Naive thymus-derived CD4-positive, alpha-beta T cell (primary cell): Measurements from ENCODE around the gene ISCU. TPM values are rescaled to one million over a fixed set of nuclear protein-coding genes. Genes with fewer than 3 reads are reported as not detected.
"Not testable (repeated sequence)": the region's sequence is repeated elsewhere in the genome, so short reads cannot be mapped to it uniquely, and the experiment has no call there.

Experiments
- ATAC-seq: fragments of 150-1000 bp; cut with Tn5 transposase; 2 replicates; pipeline ENCODE4 v1.10.0; 2021; ENCODE audit warnings: mild to moderate bottlenecking, moderate library complexity
- CTCF ChIA-PET: fragments of 350-600 bp; sonication (Branson Sonifier 250); formaldehyde crosslinking; loops from one replicate; lab custom pipeline; 2021; ENCODE audit warnings: antibody characterized with exemption; lab: Charles Lee
- POLR2A ChIA-PET: fragments of 350-600 bp; sonication (Branson Sonifier 250); formaldehyde crosslinking; loops from one replicate; lab custom pipeline; 2021; ENCODE audit warnings: antibody characterized with exemption, inconsistent platforms; lab: Charles Lee
- DNase-seq, 9 donors: peaks; one replicate each; pipeline versions ENCODE4 v3.0.0 to v3.0.0-alpha.2; 2020 to 2022; ENCODE audit warnings: mixed read lengths in 1 of 9
- H3K27ac ChIP-seq: one replicate; pipeline ENCODE4 v1.7.0; 2013; ENCODE audit warnings: mild to moderate bottlenecking, low read depth, low read length, moderate library complexity
- H3K27me3 ChIP-seq, 2 donors: one replicate each; pipeline ENCODE4 v1.7.0; 2013; ENCODE audit warnings: low read length in 2 of 2, mild to moderate bottlenecking in 2 of 2, moderate library complexity in 2 of 2; ENCODE audit not compliant: control insufficient read depth in 2 of 2, insufficient read depth in 2 of 2
- H3K36me3 ChIP-seq, 3 experiments: 1 replicate in 2 of 3; 2 replicates in 1 of 3; pipeline ENCODE4 v1.7.0; 2013; ENCODE audit warnings: low read length in 3 of 3, mild to moderate bottlenecking in 3 of 3, moderate library complexity in 1 of 3; ENCODE audit not compliant: insufficient read depth in 3 of 3, control insufficient read depth in 2 of 3
- H3K4me1 ChIP-seq, 2 donors: one replicate each; pipeline ENCODE4 v1.7.0; 2013; ENCODE audit warnings: low read length in 2 of 2, mild to moderate bottlenecking in 2 of 2, moderate library complexity in 1 of 2; ENCODE audit not compliant: control insufficient read depth in 2 of 2, insufficient read depth in 2 of 2
- H3K4me3 ChIP-seq: 2 replicates; pipeline ENCODE4 v1.7.0; 2013; ENCODE audit warnings: mild to moderate bottlenecking, low read length
- H3K9me3 ChIP-seq, 3 experiments: 1 replicate in 2 of 3; 2 replicates in 1 of 3; pipeline ENCODE4 v1.7.0; 2013; ENCODE audit warnings: low read length in 3 of 3; ENCODE audit not compliant: control insufficient read depth in 2 of 3
- H3K27ac Mint-ChIP-seq, 9 donors: one replicate each; pipeline ENCODE4 v1.8.0; 2020 to 2022; ENCODE audit warnings: mixed read lengths in 9 of 9, mild to moderate bottlenecking in 8 of 9, moderate library complexity in 5 of 9, inconsistent platforms in 2 of 9
- H3K27me3 Mint-ChIP-seq, 5 donors: one replicate each; pipeline ENCODE4 v1.8.0; 2021 to 2022; ENCODE audit warnings: mixed read lengths in 5 of 5, mild to moderate bottlenecking in 1 of 5
- H3K36me3 Mint-ChIP-seq, 5 donors: one replicate each; pipeline ENCODE4 v1.8.0; 2020 to 2022; ENCODE audit warnings: mixed read lengths in 5 of 5, mild to moderate bottlenecking in 3 of 5, inconsistent platforms in 1 of 5
- H3K4me1 Mint-ChIP-seq, 7 donors: one replicate each; pipeline ENCODE4 v1.8.0; 2020 to 2022; ENCODE audit warnings: mixed read lengths in 7 of 7, mild to moderate bottlenecking in 3 of 7, inconsistent platforms in 1 of 7
- H3K4me3 Mint-ChIP-seq, 10 donors: one replicate each; pipeline ENCODE4 v1.8.0; 2020 to 2022; ENCODE audit warnings: mild to moderate bottlenecking in 10 of 10, mixed read lengths in 10 of 10, moderate library complexity in 6 of 10, inconsistent platforms in 2 of 10
- H3K9me3 Mint-ChIP-seq, 11 donors: one replicate each; pipeline ENCODE4 v1.8.0; 2020 to 2022; ENCODE audit warnings: mixed read lengths in 11 of 11, mild to moderate bottlenecking in 4 of 11, inconsistent platforms in 1 of 11, moderate library complexity in 1 of 11
- intact Hi-C, 2 donors: fragments of 100-400 bp; cut with micrococcal nuclease; formaldehyde crosslinking; loops; one replicate each; pipeline ENCODE4 v1.15.1; 2023
- polyA plus RNA-seq, 2 donors: library from polyadenylated mRNA; unstranded; fragments of 300-500 nt; fragmentation: Illumina TruSeq; gene quantifications; one replicate each; pipeline ENCODE4 v1.2.3, GENCODE V29; 2021
- total RNA-seq, 6 experiments: library from RNA in 5 of 6; stranded (reverse) in 5 of 6; gene quantifications; 1 replicate in 5 of 6; 2 replicates in 1 of 6; pipeline ENCODE4 v1.2.3 and lab custom pipeline; 2021 to 2026

ISCU gene
- total and polyA plus RNA-seq, 7 experiments from 2014 or later: 51.7 to 401 (median 197) TPM

DNA sequence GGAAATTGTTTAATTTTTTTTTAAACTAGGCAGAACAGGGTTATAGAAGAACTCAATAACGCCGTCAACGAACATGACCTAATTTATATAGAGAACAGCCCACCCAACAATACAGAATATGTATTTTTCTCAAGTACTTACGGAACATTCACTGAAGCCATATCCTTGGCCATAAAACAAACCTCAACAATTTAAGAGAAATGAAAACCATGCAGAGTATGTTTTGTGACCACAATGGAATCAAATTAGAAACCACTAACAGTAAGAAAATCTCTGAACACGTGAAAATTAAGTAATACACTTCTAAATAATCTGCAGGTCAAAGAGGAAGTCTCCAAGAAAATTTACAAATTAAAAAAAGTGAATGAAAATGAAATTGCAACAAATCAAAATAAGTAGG, 10.9 kb upstream of the ISCU start:
- Mint-ChIP-seq H3K4me1 (peaks cover 41 to 78% (median 71%) of the 10 kb centered on the region in 7 donors), H3K27me3 (no peaks in the 10 kb centered on the region), H3K36me3 (peaks cover 5 to 24% (median 16%) of the 10 kb centered on the region in 5 donors), H3K4me3 (peak overlapping the region in 8 of 10 donors; percentile 34 to 98 (median 49)), H3K9me3 (no peaks in the 10 kb centered on the region), H3K27ac (peak overlapping the region in 6 of 9 donors; percentile 0 to 71 (median 24))
- Histone ChIP-seq H3K4me1 (peaks cover 13 to 29% of the 10 kb centered on the region in 2 donors), H3K27me3 (no peaks in the 10 kb centered on the region), H3K4me3 (no peak overlapping the region), H3K27ac (no peak overlapping the region), H3K36me3 (peaks cover 8 to 28% (median 18%) of the 10 kb centered on the region in 3 experiments), H3K9me3 (no peaks in the 10 kb centered on the region)
- ATAC-seq: no peak
- POLR2A ChIA-PET: interaction anchor here (0.6 to 1.3 kb wide), 2 partner anchors 9 to 16 kb away, joined by 3 to 7 read pairs; partner anchors contain the start of gene SART3
- CTCF ChIA-PET: no interaction called here
- intact Hi-C loops: no loop called here
- DNase-seq: no peak

DNA sequence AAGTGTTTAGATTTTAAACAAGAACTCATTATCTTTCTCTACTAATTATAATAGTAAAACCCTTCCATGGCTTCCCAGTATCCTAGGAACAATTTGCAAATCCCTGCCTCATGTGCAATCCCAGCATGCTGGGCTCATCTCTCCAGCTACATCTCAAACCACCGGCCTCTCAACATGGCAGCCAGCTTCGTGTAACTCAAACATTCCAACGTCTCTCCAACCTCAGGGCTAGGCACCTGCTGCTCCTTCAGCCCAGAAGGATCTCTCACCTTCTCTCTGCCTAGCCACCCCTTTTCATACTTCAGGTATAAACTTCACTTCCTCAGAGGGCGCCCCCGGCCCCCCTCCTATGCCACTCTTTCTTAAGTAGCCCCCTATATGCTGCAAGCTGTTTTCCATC, 8.6 kb upstream of the ISCU start:
- H3K27me3 Mint-ChIP-seq: no peaks in the 10 kb centered on the region
- no peak overlapping the region for H3K27ac ChIP-seq
- peak overlapping the region in 2 of 9 donors; percentile 41 to 65 for H3K27ac Mint-ChIP-seq
- POLR2A ChIA-PET: interaction anchor here (0.8 kb wide), 1 partner anchor 9 kb away, joined by 3 read pairs; the partner anchor contains the start of gene ISCU
- ATAC-seq: no peak
- H3K27me3 ChIP-seq: no peaks in the 10 kb centered on the region
- intact Hi-C loops: loop anchor here in 1 of 2 donors (2.0 kb wide), 1 partner anchor 15 kb away; no protein-coding TSS in a partner anchor
- no peak overlapping the region for H3K4me3 ChIP-seq
- peaks cover 0 to 21% (median 2%) of the 10 kb centered on the region in 3 experiments for H3K36me3 ChIP-seq
- peaks cover 58 to 94% (median 85%) of the 10 kb centered on the region in 7 donors for H3K4me1 Mint-ChIP-seq
- no peaks in the 10 kb centered on the region for H3K9me3 ChIP-seq
- H3K9me3 Mint-ChIP-seq: no peaks in the 10 kb centered on the region
- no peak for DNase-seq
- peaks cover 0 to 17% (median 9%) of the 10 kb centered on the region in 5 donors for H3K36me3 Mint-ChIP-seq
- CTCF ChIA-PET: no interaction called here
- H3K4me1 ChIP-seq: peaks cover 16 to 46% of the 10 kb centered on the region in 2 donors
- peak overlapping the region in 8 of 10 donors; percentile 2 to 98 (median 51) for H3K4me3 Mint-ChIP-seq

- ATAC-seq, H3K9me3 ChIP-seq, intact Hi-C loops, H3K27me3 ChIP-seq, H3K27me3 Mint-ChIP-seq, H3K9me3 Mint-ChIP-seq, CTCF ChIA-PET, H3K27ac ChIP-seq, DNase-seq, H3K4me3 ChIP-seq: not testable (repeated sequence)
- H3K27ac Mint-ChIP-seq: peak overlapping the region in 1 of 9 donors; percentile 43
- peaks cover 31 to 57% of the 10 kb centered on the region in 2 donors for H3K4me1 ChIP-seq
- peaks cover 0 to 16% (median 0%) of the 10 kb centered on the region in 3 experiments for H3K36me3 ChIP-seq
- peaks cover 0 to 15% (median 4%) of the 10 kb centered on the region in 5 donors for H3K36me3 Mint-ChIP-seq
- POLR2A ChIA-PET: interaction anchor here (0.7 kb wide), 2 partner anchors 30 to 256 kb away, joined by 3 read pairs; no protein-coding TSS in a partner anchor
- peaks cover 71 to 98% (median 88%) of the 10 kb centered on the region in 7 donors for H3K4me1 Mint-ChIP-seq
- peak overlapping the region in 8 of 10 donors; percentile 2 to 98 (median 38) for H3K4me3 Mint-ChIP-seq
Observed at GRCh38 chr12:108555383-108555782, 7.0 kb upstream of the ISCU start.

- Mint-ChIP-seq H3K27me3 (no peaks in the 10 kb centered on the region), H3K36me3 (peaks cover 4 to 15% (median 8%) of the 10 kb centered on the region in 5 donors), H3K4me1 (peaks cover 42 to 81% (median 70%) of the 10 kb centered on the region in 7 donors), H3K27ac (peak overlapping the region in 6 of 9 donors; percentile 46 to 98 (median 70)), H3K9me3 (peaks cover 0 to 2% (median 0%) of the 10 kb centered on the region in 11 donors), H3K4me3 (peak overlapping the region; percentile 58 to 100 (median 100))
- H3K27me3 ChIP-seq: no peaks in the 10 kb centered on the region
- H3K4me1 ChIP-seq: peaks cover 36 to 55% of the 10 kb centered on the region in 2 donors
- no peak for ATAC-seq
- no peaks in the 10 kb centered on the region for H3K9me3 ChIP-seq
- CTCF ChIA-PET: no interaction called here
- peak overlapping the region; percentile 98 for H3K27ac ChIP-seq
- POLR2A ChIA-PET: interaction anchor here (15.1 kb wide), 1 partner anchor 75 kb away, joined by 200 read pairs; the partner anchor contains the start of gene SELPLG
- peaks cover under 1 to 31% (median 4%) of the 10 kb centered on the region in 3 experiments for H3K36me3 ChIP-seq
- intact Hi-C loops: no loop called here
- no peak for DNase-seq
- H3K4me3 ChIP-seq: no peak overlapping the region
Observed at GRCh38 chr12:108559007-108559655, 3.3 kb upstream of the ISCU start.

- no peaks in the 10 kb centered on the region for H3K9me3 ChIP-seq
- Mint-ChIP-seq H3K4me1 (peaks cover 38 to 81% (median 69%) of the 10 kb centered on the region in 7 donors), H3K27ac (peak overlapping the region; percentile 98 to 100 (median 99)), H3K27me3 (no peaks in the 10 kb centered on the region), H3K36me3 (peaks cover 4 to 15% (median 8%) of the 10 kb centered on the region in 5 donors), H3K4me3 (peak overlapping the region; percentile 94 to 100 (median 100)), H3K9me3 (peaks cover 0 to 2% (median 0%) of the 10 kb centered on the region in 11 donors)
- no peak for ATAC-seq
- POLR2A ChIA-PET: interaction anchor here (2.1 to 15.1 kb wide), 2 partner anchors 58 to 75 kb away, joined by 14 to 200 read pairs; partner anchors contain the start of gene SELPLG
- peaks cover 6 to 37% (median 10%) of the 10 kb centered on the region in 3 experiments for H3K36me3 ChIP-seq
- DNase-seq: no peak
- H3K4me1 ChIP-seq: peaks cover 36 to 53% of the 10 kb centered on the region in 2 donors
- CTCF ChIA-PET: interaction anchor here (0.5 to 3.6 kb wide), 2 partner anchors 49 to 57 kb away, joined by 3 to 29 read pairs; no protein-coding TSS in a partner anchor
- H3K27me3 ChIP-seq: no peaks in the 10 kb centered on the region
- peak overlapping the region; percentile 96 for H3K4me3 ChIP-seq
- H3K27ac ChIP-seq: peak overlapping the region; percentile 98
- intact Hi-C loops: loop anchor here (2.0 to 5.0 kb wide), 8 partner anchors 553 to 1602 kb away; partner anchors contain the start of genes TMEM263 (in 2 of the 2), ANKRD13A (in 1 of the 2), CRY1 (in 1 of the 2) and GIT2 (in 1 of the 2)
Observed at GRCh38 chr12:108559748-108560147, 2.6 kb upstream of the ISCU start.

- peak overlapping the region; percentile 94 to 100 (median 100) for H3K4me3 Mint-ChIP-seq
- POLR2A ChIA-PET: interaction anchor here (1.2 to 15.1 kb wide), 6 partner anchors 8 to 297 kb away, joined by 3 to 200 read pairs (median 9); partner anchors contain the start of genes FICD, SELPLG and SSH1
- Histone ChIP-seq H3K4me1 (peaks cover 35 to 48% of the 10 kb centered on the region in 2 donors), H3K36me3 (peaks cover 12 to 42% (median 14%) of the 10 kb centered on the region in 3 experiments), H3K27ac (peak overlapping the region; percentile 98), H3K4me3 (peak overlapping the region; percentile 96), H3K9me3 (no peaks in the 10 kb centered on the region), H3K27me3 (no peaks in the 10 kb centered on the region)
- peak overlapping the region; percentile 98 to 100 (median 99) for H3K27ac Mint-ChIP-seq
- H3K27me3 Mint-ChIP-seq: no peaks in the 10 kb centered on the region
- H3K9me3 Mint-ChIP-seq: peaks cover 0 to 2% (median 0%) of the 10 kb centered on the region in 11 donors
- H3K4me1 Mint-ChIP-seq: peaks cover 32 to 77% (median 63%) of the 10 kb centered on the region in 7 donors
- H3K36me3 Mint-ChIP-seq: peaks cover 4 to 16% (median 8%) of the 10 kb centered on the region in 5 donors
- CTCF ChIA-PET: interaction anchor here (0.5 to 3.6 kb wide), 4 partner anchors 17 to 74 kb away, joined by 3 to 29 read pairs (median 4); no protein-coding TSS in a partner anchor
- DNase-seq (no peak), ATAC-seq (no peak)
- intact Hi-C loops: loop anchor here (2.0 to 5.0 kb wide), 8 partner anchors 552 to 1603 kb away; partner anchors contain the start of genes TMEM263 (in 2 of the 2), ANKRD13A (in 1 of the 2), CRY1 (in 1 of the 2) and GIT2 (in 1 of the 2)
Observed at GRCh38 chr12:108560321-108560721, 2.1 kb upstream of the ISCU start.
